GM18511 (cell line): ENCODE results near the gene ANKZF1.
A peak's percentile ranks its signal among the peaks of the same experiment; 100 is the strongest.
"Not testable (repeated sequence)": the region's sequence is repeated elsewhere in the genome, so short reads cannot be mapped to it uniquely, and the experiment has no call there.

Source experiments
- ATAC-seq: cut with Tn5 transposase; IDR thresholded peaks from one replicate; pipeline ENCODE4 v1.9.1; 2021; ENCODE audit warnings: mild to moderate bottlenecking, moderate library complexity; ENCODE audit not compliant: unreplicated experiment

Gene ANKZF1

GRCh38 chr2:219229305-219230058, at the start of gene ANKZF1, which contains the start of gene ATG9A:
ANKZF1 (plus strand) TSS chr2:219229806; CDS start chr2:219230258, 452 bp downstream.
ATG9A (minus strand) TSS chr2:219229636; CDS start chr2:219228024, 1,612 bp downstream.
- ATAC-seq = peak; percentile 98

GRCh38 chr2:219180961-219181360, 48.6 kb upstream of the ANKZF1 start:
- no peak for ATAC-seq

- ATAC-seq = no peak
Measured at GRCh38 chr2:219181531-219181930, 48.1 kb upstream of the ANKZF1 start.

GRCh38 chr2:219182331-219183150, 47.1 kb upstream of the ANKZF1 start:
- no peak for ATAC-seq

- ATAC-seq = no peak
Measured at GRCh38 chr2:219183151-219183772, 46.3 kb upstream of the ANKZF1 start.

- no peak for ATAC-seq
Measured at GRCh38 chr2:219184121-219184520, 45.5 kb upstream of the ANKZF1 start.

- ATAC-seq = no peak
Measured at GRCh38 chr2:219186754-219187456, 42.7 kb upstream of the ANKZF1 start.

- ATAC-seq = no peak
Measured at GRCh38 chr2:219197388-219197787, 32.2 kb upstream of the ANKZF1 start.

GRCh38 chr2:219198974-219199373, 30.6 kb upstream of the ANKZF1 start:
- ATAC-seq = no peak

GRCh38 chr2:219199470-219200211, 30.0 kb upstream of the ANKZF1 start:
- no peak for ATAC-seq

GRCh38 chr2:219200502-219201326, 28.9 kb upstream of the ANKZF1 start:
- ATAC-seq = not testable (repeated sequence)

- not testable (repeated sequence) for ATAC-seq
Measured at GRCh38 chr2:219201331-219201730, 28.3 kb upstream of the ANKZF1 start.

- no peak for ATAC-seq
Measured at GRCh38 chr2:219204425-219205164, 25.0 kb upstream of the ANKZF1 start.

GRCh38 chr2:219205165-219205538, 24.5 kb upstream of the ANKZF1 start:
- ATAC-seq = no peak

- ATAC-seq = no peak
Measured at GRCh38 chr2:219205981-219206327, 23.7 kb upstream of the ANKZF1 start.

GRCh38 chr2:219206328-219207133, 23.1 kb upstream of the ANKZF1 start, which contains the start of gene ZFAND2B:
ZFAND2B (plus strand) TSS chr2:219206782; CDS start chr2:219206988, 206 bp downstream.
- peak; percentile 99 for ATAC-seq

GRCh38 chr2:219207134-219207883, 22.3 kb upstream of the ANKZF1 start:
- no peak for ATAC-seq
